Inferior parietal cortex (tissue), 1 donor: Measurements from ENCODE around the gene BTD.
"Not testable (repeated sequence)": the region's sequence is repeated elsewhere in the genome, so short reads cannot be mapped to it uniquely, and the experiment has no call there.

Source experiments
- DNase-seq: peaks from one replicate; pipeline ENCODE4 v3.0.0-alpha.2; 2016; ENCODE audit errors: extremely low spot score

Gene BTD

DNA sequence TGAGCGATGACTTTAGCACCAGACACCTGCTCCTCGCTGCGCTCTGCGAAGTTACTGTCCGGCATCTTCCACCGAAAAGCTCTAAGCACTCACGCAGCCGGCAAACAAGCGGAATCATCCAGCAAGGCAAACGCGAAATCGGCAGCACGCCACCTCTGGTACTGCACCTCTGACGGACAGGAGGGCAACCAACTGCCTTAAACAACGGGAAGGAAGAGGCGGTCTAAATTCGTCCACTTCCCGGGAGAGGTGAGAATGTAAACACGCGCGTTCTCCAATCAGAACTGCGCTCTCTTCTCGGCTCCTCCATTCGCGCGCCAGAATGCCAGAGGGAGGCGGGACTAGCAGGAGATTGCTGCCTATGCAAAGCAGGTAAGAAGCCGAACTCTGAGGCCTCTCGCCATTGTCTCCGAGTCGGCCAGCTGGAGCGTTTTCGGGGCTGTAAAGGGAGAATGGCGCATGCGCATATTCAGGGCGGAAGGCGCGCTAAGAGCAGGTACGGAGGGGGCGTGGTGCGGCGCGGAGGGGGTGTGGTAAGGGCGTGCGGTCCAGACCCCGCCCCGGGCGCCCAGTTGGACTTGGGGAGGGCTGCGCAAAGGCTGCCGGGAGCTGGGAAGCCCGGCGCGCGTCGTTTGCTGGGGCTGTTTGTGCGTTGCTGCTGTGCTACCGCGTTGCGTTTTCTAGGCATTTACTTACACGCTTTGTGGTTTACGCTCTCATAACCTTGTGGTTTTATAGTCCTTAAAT lies at the start of gene BTD, which contains the start of gene HACL1:
Gene BTD (plus strand): TSS at position 347 of the 747 bp plus-strand sequence. CDS start 33,695 bp downstream, outside the sequence.
Gene HACL1 (minus strand): TSS at position 171 of the 747 bp plus-strand sequence. CDS start 106 bp downstream, at position 65.
- DNase-seq = peak; percentile 99

GRCh38 chr3:15551902-15552301 lies 49.6 kb upstream of the BTD start:
- DNase-seq = no peak

GRCh38 chr3:15553749-15554148 lies 47.8 kb upstream of the BTD start:
- DNase-seq = no peak

DNA sequence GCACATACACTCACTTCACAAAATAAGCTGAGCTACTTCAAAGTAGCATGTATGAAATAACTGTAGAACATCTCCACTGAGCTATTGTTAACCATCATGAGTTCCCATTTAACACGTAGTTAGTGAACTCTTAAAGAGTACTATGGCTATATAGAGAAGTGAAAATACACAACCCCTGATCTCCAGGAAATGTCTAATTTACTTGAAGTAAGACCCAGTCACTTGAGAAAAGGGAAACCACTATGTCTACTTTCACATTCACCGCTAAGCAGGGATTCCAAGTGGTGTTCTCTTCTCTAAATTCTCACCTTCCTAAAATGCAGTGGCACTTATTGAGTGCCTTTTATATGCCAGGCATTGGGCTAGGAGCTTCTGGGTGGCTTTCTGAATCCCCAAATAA lies 45.0 kb upstream of the BTD start:
- no peak for DNase-seq

GRCh38 chr3:15557511-15557946 lies 44.0 kb upstream of the BTD start:
- DNase-seq = peak; percentile 59

DNA sequence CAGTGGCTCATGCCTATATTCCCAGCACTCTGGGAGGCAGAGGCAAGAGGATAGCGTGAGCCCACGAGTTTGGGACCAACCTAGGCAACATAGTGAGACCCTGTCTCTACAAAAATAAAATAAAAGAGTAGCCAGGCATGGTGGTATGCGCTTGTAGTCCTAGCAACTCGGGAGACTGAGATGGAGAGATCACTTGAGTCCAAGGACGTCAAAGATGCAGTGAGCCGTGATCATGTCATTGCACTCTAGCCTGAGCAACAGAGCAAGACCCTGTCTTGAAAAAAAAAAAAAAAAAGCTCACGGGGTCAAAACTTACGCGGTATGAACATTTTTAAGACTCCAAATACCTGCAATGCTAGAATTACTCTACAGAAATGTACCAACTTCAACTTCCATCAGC lies 43.0 kb upstream of the BTD start:
- no peak for DNase-seq

GRCh38 chr3:15562560-15562959 lies 39.0 kb upstream of the BTD start:
- no peak for DNase-seq

- DNase-seq = no peak
Observed at GRCh38 chr3:15563190-15563589, 38.4 kb upstream of the BTD start.

DNA sequence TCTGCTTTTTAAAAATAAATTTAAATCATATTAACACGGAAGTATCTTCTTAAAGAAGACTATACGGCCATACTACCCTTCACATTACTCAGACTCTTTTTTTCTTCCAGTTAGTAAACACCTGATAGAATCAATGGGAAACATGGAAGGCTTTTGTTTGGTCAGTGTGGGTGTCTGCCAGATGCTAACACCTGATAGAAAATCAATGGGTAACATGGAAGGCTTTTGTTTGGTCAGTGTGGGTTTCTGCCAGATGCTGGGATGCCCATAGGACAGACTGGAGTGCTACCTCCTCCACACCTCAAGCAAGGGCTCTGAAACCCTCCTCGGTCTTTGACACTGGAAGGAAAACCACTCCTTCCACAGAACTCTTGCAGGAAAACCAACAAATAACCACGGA lies 29.4 kb upstream of the BTD start:
- DNase-seq = no peak

DNA sequence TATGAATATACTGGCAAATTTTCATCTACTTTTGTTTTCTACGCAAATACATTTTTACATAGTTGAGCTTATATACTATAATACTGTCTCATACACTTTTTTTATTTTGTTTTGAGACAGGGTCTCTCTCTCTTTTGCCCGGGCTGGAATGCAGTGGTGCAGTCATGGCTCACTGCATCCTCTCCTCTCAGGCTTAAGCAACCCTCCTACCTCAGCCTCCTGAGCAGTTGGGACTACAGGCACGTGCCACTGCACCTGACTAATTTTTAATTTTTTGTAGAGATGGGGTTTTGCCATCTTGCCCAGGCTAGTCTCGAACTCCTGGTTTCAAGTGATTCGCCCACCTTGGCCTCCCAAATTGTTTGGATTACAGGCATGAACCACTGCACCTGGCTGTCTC lies 26.1 kb upstream of the BTD start:
- DNase-seq = no peak

DNA sequence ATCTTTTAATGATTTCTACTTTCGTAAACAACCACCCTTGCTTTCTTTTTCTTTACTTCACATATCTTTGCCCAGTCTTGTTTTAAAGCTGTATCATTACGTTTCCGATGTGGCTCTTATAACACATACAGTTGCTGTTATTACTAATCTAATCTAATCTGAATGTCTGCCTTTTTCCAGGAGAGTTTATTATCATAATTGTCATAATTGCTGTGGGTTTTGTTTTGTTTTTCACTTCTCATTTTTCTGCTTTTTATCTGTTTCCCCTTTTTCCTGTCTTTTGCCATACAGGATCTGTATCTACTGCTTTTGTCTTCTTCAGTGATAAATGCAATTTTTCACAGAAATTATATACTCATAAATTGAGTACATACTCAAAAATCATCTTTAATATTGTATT lies 25.1 kb upstream of the BTD start:
- no peak for DNase-seq

- peak; percentile 64 for DNase-seq
Observed at GRCh38 chr3:15578289-15578867, 23.2 kb upstream of the BTD start.

GRCh38 chr3:15579051-15579450 lies 22.5 kb upstream of the BTD start:
- no peak for DNase-seq

DNA sequence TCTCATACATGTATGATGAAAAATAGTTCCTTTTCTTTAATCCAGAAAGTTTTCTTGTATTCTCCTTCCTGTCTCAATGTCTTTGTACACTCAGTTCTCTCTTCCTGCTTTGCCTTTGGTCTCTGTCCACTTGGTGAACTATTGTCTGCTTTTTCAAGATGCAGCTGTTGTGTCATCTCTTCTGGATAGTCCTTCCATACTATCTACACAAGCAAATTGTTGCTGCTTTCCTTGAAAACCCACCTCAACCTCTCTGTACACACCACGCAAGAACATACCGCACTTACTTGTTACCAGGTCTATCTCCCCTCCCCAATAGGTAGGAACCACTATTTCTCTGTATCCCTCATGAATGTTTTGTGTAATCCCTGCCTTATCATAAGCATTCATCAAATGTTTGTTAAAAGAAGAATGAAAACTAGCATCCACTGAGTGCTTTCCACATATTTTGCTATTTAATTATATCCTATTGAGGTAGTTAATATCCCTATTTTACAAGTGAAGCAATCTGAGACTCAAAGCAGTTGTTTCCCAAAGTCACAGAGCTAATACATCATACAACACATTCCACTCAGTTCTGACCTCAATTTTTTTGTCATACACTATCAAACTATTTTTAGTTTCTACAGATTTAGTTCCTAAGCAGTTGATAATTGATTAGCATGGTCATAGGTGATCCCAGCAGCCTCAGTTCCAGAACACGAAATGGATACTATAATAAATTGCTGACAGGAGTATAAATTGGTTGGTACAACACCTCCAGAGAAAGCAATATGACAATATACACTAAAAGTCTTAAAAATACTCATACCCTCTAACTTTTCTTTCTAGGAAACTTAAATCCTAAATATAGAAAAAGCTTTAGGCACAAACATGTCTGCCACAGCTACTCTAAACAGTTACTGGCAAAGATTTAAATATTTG lies 19.8 kb upstream of the BTD start:
- DNase-seq = no peak

GRCh38 chr3:15585111-15585845 lies 16.3 kb upstream of the BTD start:
- DNase-seq = no peak

DNA sequence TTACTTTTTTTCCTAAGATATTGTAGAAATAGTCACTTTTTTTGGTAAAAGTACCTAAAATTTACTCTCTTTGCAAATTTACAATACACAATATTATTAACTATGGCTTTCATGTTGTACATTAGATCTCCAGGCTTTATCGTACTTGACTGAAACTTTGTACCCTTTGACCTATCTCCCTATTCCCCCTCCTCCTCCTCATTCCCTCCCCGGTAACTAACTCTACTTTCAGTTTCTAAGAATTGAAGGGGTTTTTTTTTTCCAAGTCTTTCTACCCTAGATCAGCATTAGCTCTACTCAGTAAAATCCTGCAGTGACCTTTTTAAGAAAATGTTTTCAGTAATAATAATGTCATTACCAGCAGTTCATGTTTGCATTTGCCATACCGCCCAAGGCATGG lies 10.3 kb upstream of the BTD start:
- no peak for DNase-seq

DNA sequence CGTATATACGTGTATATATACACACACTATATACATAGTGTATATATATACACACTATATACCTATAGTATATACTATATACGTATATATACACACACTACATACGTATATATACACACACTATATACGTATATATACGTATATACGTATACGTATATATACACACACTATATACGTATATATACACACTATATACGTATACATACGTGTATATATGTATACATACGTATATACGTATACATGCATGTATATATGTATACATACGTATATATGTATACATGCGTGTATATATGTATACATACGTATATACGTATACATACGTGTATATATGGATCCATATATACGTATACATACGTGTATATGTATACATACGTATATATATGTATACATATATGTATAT lies 9.6 kb upstream of the BTD start:
- no peak for DNase-seq

- no peak for DNase-seq
Observed at GRCh38 chr3:15592968-15593367, 8.6 kb upstream of the BTD start.

DNA sequence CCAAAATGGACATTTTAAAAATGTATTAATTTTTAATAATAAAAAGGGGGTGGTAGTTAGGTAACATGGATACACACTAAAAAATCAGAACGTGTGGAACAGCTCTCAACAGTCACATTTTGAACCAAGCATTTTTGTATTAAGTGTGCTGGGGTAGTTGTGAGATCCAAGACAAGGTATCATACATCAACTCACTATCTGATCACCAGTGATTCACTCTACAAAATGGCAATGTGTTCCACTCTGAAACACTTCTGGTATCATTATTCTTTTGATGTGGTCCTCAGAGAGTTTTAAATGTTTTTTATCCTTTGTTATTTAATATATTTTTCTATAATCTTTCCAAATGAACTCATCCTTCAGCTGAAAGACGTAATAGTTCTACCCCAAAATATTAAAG lies 5.6 kb upstream of the BTD start:
- no peak for DNase-seq

DNA sequence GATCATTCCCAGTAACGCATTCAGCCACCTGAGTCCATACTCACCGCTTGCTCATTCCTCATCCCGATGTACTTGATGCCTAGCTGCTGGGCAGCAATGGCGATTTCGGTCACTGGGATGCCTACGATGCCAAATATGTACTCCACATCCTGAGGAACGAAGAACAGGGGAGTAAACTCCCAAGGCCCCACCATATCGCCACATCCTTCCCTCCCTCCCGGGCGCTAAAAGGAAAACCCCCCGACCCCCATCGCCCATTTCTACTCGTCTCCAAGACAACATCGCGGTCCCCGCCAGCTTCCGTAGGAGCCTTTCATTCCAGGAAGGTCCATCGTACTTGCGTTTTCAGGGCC lies 523 bp upstream of the BTD start:
- no peak for DNase-seq

GRCh38 chr3:15602146-15602536 lies 596 bp downstream of the BTD start:
- no peak for DNase-seq

DNA sequence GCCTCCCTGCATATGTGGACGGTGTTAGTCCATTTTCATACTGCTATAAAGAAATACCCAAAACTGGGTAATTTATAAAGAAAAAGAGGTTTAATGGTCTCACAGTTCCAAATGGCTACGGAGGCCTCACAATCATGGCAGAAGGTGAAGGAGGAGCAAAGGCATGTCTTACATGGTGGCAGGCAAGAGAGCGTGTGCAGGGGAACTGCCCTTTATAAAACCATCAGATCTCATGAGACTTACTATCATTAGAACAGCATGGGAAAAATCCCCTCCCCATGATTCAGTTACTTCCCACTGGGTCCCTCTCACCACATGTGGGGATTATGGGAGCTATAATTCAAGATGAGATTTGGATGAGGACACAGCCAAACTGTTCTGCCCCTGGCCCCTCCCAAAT lies 1.3 kb downstream of the BTD start:
- not testable (repeated sequence) for DNase-seq
